Chondrocyte (in vitro differentiated cells): Measurements from ENCODE around the gene DHCR7. TPM values are rescaled to one million over a fixed set of nuclear protein-coding genes. Genes with fewer than 3 reads are reported as not detected.
A peak's percentile ranks its signal among the peaks of the same experiment; 100 is the strongest.

Experiments
- DNase-seq: peaks from one replicate; pipeline ENCODE4 v3.0.0; 2021; ENCODE audit warnings: mixed read lengths, low spot score
- H3K27ac Mint-ChIP-seq: one replicate; pipeline ENCODE4 v1.8.0; 2021; ENCODE audit warnings: mild to moderate bottlenecking, moderate library complexity, mixed read lengths; ENCODE audit not compliant: unreplicated experiment
- H3K27me3 Mint-ChIP-seq: 2 replicates; pipeline ENCODE4 v1.8.0; 2021; ENCODE audit warnings: low read depth, mixed read lengths
- H3K36me3 Mint-ChIP-seq: 2 replicates; pipeline ENCODE4 v1.8.0; 2021; ENCODE audit warnings: low read depth, mixed read lengths
- H3K4me1 Mint-ChIP-seq: 2 replicates; pipeline ENCODE4 v1.8.0; 2021; ENCODE audit warnings: low read depth, mild to moderate bottlenecking, mixed read lengths
- H3K4me3 Mint-ChIP-seq: one replicate; pipeline ENCODE4 v1.8.0; 2021; ENCODE audit warnings: mild to moderate bottlenecking, moderate library complexity, mixed read lengths; ENCODE audit not compliant: unreplicated experiment
- H3K9me3 Mint-ChIP-seq: 2 replicates; pipeline ENCODE4 v1.8.0; 2021; ENCODE audit warnings: low read depth, mixed read lengths
- CTCF ChIP-seq: fragments of 200-600 bp; sonication (generic); IDR thresholded peaks from 2 replicates; pipeline ENCODE4 v1.5.0; 2021; ENCODE audit warnings: antibody characterized with exemption, mild to moderate bottlenecking, moderate library complexity
- total RNA-seq: library from RNA; stranded (reverse); gene quantifications from 3 replicates; pipeline ENCODE4 v1.2.1, GENCODE V29; 2021

Gene DHCR7
- total RNA-seq, 1 donor from 2014 or later = 57.5 TPM

DNA sequence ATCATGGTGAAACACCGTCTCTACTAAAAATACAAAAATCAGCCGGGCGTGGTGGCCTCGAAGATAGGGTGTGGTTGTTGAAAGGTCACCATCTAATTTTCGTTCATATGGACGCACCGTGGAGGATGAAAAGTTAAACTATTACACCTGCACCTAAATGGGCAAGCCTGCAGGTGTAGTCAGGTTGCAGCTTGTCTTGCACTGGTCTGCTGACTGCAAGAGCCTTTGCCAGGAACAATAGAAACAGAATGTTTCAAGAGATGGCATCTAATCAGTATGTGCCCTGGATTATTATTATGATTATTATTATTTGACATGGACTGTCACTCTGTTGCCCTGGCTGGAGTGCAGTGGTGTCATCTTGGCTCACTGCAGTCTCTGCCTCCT, 5.7 kb upstream of the DHCR7 start:
- no peaks in the 10 kb centered on the region for H3K9me3 Mint-ChIP-seq
- peaks cover 13% of the 10 kb centered on the region for H3K36me3 Mint-ChIP-seq
- no peak for DNase-seq
- peaks cover 37% of the 10 kb centered on the region for H3K4me1 Mint-ChIP-seq
- H3K27ac Mint-ChIP-seq = peak overlapping the region; percentile 36
- no peaks in the 10 kb centered on the region for H3K27me3 Mint-ChIP-seq
- TF ChIP-seq CTCF = no peak
- H3K4me3 Mint-ChIP-seq = peak overlapping the region; percentile 89

DNA sequence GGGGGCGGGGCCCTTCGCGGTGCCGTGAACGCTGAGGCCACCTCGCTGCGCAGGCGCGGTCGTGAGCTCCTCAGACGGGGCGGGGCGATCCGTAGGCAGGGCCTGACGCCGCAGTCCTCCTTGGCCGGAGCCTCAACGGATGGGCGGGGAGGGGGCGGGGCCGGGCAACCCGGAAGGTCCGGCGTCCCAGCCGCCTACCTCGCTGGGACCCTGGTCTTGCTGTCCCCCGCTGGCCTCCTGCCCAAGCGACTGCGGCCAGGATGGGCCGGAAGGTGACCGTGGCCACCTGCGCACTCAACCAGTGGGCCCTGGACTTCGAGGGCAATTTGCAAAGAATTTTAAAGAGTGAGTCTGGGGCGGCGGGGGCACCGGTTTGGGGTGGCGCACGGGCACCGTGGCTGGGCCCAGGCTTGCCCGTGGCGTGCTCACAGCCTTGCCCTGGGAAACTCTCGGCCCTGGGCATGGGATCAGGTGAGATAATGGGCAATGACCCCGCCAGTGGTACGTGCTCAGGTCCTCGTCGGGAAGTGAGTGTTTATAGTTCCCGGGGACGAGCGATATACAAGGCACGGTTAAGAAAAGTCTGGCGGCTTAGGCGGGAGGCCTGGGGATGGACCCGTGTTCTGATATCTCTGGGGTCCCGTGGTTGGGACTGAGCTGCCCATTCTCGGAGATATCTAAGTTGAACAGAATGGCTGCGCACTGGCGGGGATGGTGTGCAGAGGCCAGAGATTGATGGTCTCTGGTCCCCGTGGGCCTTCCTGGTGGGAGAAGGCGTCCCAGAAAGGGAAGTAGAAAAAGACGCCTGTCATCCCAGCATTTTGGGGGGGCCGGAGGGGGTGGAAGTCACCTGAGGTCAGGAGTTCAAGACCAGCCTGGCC, 5.1 kb upstream of the DHCR7 start, which contains the start of gene NADSYN1:
TSS of gene NADSYN1 (plus strand) at position 167 of the 881 bp plus-strand sequence. CDS start at position 261, 94 bp downstream.
- DNase-seq = no peak
- peak within 1 kb of the TSS; percentile 89 for H3K4me3 Mint-ChIP-seq
- H3K27ac Mint-ChIP-seq = peak within 1 kb of the TSS; percentile 91
- H3K27me3 Mint-ChIP-seq = no peaks in the 10 kb centered on the region
- H3K9me3 Mint-ChIP-seq = no peaks in the 10 kb centered on the region
- peaks cover 40% of the 10 kb centered on the region for H3K4me1 Mint-ChIP-seq
- H3K36me3 Mint-ChIP-seq = peaks cover 12% of the 10 kb centered on the region
- no peak for TF ChIP-seq CTCF

GRCh38 chr11:71452199-71453036, 4.2 kb upstream of the DHCR7 start:
- Mint-ChIP-seq H3K27me3 (no peaks in the 10 kb centered on the region), H3K4me1 (peaks cover 43% of the 10 kb centered on the region), H3K9me3 (no peaks in the 10 kb centered on the region), H3K36me3 (peaks cover 9% of the 10 kb centered on the region), H3K27ac (peak overlapping the region; percentile 87), H3K4me3 (peak overlapping the region; percentile 89)
- DNase-seq = no peak
- no peak for TF ChIP-seq CTCF

DNA sequence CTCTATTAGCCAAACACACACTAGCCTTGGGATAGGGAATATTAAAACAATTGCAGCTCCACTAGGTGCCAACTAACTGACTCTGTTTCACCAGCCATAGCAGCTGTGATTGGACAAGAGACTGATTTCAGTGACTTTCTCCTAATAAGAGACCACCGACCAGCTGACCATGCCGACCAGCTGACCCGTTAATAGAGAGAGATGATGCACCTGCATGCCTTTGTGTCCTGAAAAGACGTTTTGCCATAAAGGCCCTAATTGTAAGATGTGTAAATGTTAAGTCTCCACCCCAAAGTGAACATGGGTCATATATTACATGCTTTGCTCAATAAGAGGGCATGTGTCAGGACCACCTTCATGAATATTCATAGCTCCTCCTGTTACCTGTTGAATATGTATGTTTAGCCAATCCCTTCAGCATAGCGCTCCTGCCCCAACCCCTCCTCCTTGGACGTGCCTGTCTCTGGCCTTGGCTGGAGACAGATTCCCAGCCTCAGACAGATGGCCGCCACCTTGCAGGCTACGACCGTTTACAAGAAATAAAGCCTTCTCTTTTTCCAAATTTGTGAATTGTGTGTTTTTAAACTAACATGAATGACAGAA, 3.5 kb upstream of the DHCR7 start:
- no peak for DNase-seq
- no peaks in the 10 kb centered on the region for H3K27me3 Mint-ChIP-seq
- peaks cover 9% of the 10 kb centered on the region for H3K36me3 Mint-ChIP-seq
- H3K27ac Mint-ChIP-seq = peak overlapping the region; percentile 87
- peak overlapping the region; percentile 89 for H3K4me3 Mint-ChIP-seq
- H3K9me3 Mint-ChIP-seq = no peaks in the 10 kb centered on the region
- peaks cover 50% of the 10 kb centered on the region for H3K4me1 Mint-ChIP-seq
- TF ChIP-seq CTCF = no peak

- Mint-ChIP-seq H3K9me3 (peaks cover 5% of the 10 kb centered on the region), H3K27me3 (no peaks in the 10 kb centered on the region), H3K4me1 (peaks cover 50% of the 10 kb centered on the region), H3K4me3 (no peak overlapping the region), H3K27ac (peak overlapping the region; percentile 37), H3K36me3 (peaks cover 6% of the 10 kb centered on the region)
- no peak for DNase-seq
- TF ChIP-seq CTCF = no peak
Measured at GRCh38 chr11:71450939-71451338, 2.7 kb upstream of the DHCR7 start.
